Measurements from ENCODE around the gene SMTN.
"Not testable (repeated sequence)": the region's sequence is repeated elsewhere in the genome, so short reads cannot be mapped to it uniquely, and the experiment has no call there.

SMTN gene

GRCh38 chr22:31080848-31081649, at the start of gene SMTN:
Gene SMTN, plus strand, starts transcription at chr22:31081318. Its CDS starts 1,941 bp downstream, at chr22:31083259.
- in situ Hi-C loops (cut with MboI; ENCODE audit: low sequenced_read_pairs): no loop called here

- in situ Hi-C loops (cut with MboI; ENCODE audit: low sequenced_read_pairs): no loop called here
Observed at GRCh38 chr22:31036671-31037550, 44.2 kb upstream of the SMTN start.

- in situ Hi-C loops (cut with MboI; ENCODE audit: low sequenced_read_pairs): no loop called here
Observed at GRCh38 chr22:31038686-31039085, 42.4 kb upstream of the SMTN start.

GRCh38 chr22:31039393-31039792, 41.7 kb upstream of the SMTN start:
- in situ Hi-C loops (cut with MboI; ENCODE audit: low sequenced_read_pairs): no loop called here

GRCh38 chr22:31040542-31041398, 40.3 kb upstream of the SMTN start:
- in situ Hi-C loops (cut with MboI; ENCODE audit: low sequenced_read_pairs): no loop called here

- in situ Hi-C loops (cut with MboI; ENCODE audit: low sequenced_read_pairs): no loop called here
Observed at GRCh38 chr22:31044262-31044861, 36.8 kb upstream of the SMTN start.

- in situ Hi-C loops (cut with MboI; ENCODE audit: low sequenced_read_pairs): no loop called here
Observed at GRCh38 chr22:31045900-31046538, 35.1 kb upstream of the SMTN start.

- in situ Hi-C loops (cut with MboI; ENCODE audit: low sequenced_read_pairs): no loop called here
Observed at GRCh38 chr22:31046539-31047226, 34.4 kb upstream of the SMTN start.

- in situ Hi-C loops (cut with MboI; ENCODE audit: low sequenced_read_pairs): no loop called here
Observed at GRCh38 chr22:31048570-31048969, 32.5 kb upstream of the SMTN start.

GRCh38 chr22:31049815-31050420, 31.2 kb upstream of the SMTN start:
- in situ Hi-C loops (cut with MboI; ENCODE audit: low sequenced_read_pairs): no loop called here

- in situ Hi-C loops (cut with MboI; ENCODE audit: low sequenced_read_pairs): no loop called here
Observed at GRCh38 chr22:31055117-31055634, 25.9 kb upstream of the SMTN start.

- in situ Hi-C loops (cut with MboI; ENCODE audit: low sequenced_read_pairs): no loop called here
Observed at GRCh38 chr22:31055635-31056159, 25.4 kb upstream of the SMTN start.

- in situ Hi-C loops (cut with MboI; ENCODE audit: low sequenced_read_pairs): no loop called here
Observed at GRCh38 chr22:31056986-31057599, 24.0 kb upstream of the SMTN start.

- in situ Hi-C loops (cut with MboI; ENCODE audit: low sequenced_read_pairs): not testable (repeated sequence)
Observed at GRCh38 chr22:31059663-31060062, 21.5 kb upstream of the SMTN start.

GRCh38 chr22:31062566-31063230, 18.4 kb upstream of the SMTN start:
- in situ Hi-C loops (cut with MboI; ENCODE audit: low sequenced_read_pairs): no loop called here

- in situ Hi-C loops (cut with MboI; ENCODE audit: low sequenced_read_pairs): no loop called here
Observed at GRCh38 chr22:31064369-31064768, 16.7 kb upstream of the SMTN start.

GRCh38 chr22:31068970-31069369, 12.1 kb upstream of the SMTN start:
- in situ Hi-C loops (cut with MboI; ENCODE audit: low sequenced_read_pairs): no loop called here

Data from HL-60/S4 (cell line).